ENCODE data around the gene SLC22A3. TPM values are rescaled to one million over a fixed set of nuclear protein-coding genes. Genes with fewer than 3 reads are reported as not detected.
"Not testable (repeated sequence)": the region's sequence is repeated elsewhere in the genome, so short reads cannot be mapped to it uniquely, and the experiment has no call there.

Gene SLC22A3
- total RNA-seq, 1 experiment from 2014 or later: 8.1 TPM

DNA sequence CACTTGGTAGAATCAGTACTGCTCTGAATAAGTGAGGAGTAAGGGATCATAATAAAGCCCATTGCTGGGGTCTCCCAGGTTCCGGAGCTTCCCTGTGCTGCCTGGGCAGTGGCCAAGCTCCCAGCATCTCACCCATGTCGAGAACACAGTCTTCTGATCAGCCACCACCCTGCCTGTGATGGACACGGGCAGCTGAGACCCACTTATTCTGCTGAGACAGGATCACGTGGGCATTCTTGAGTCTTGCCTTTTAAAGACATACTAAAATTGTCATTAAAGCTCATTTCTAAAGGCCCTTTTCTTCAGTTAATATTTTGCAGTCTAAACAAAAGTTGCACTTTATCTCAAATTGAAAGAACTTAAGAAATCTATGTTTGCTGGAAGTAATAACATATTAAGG, 46.8 kb upstream of the SLC22A3 start:
- CTCF ChIA-PET: no interaction called here
- no TSS peak for BruUV-seq (replicated peaks)
- H3K4me1 Mint-ChIP-seq (ENCODE audit: low read depth, unreplicated experiment): peaks cover 55% of the 10 kb centered on the region
- H3K27ac Mint-ChIP-seq (ENCODE audit: unreplicated experiment): no peak overlapping the region
- no peak overlapping the region for H3K4me3 Mint-ChIP-seq (ENCODE audit: low read depth, unreplicated experiment)
- no peak for DNase-seq
- no peaks in the 10 kb centered on the region for H3K27me3 Mint-ChIP-seq (ENCODE audit: unreplicated experiment)
- TF ChIP-seq, protein P1, sequence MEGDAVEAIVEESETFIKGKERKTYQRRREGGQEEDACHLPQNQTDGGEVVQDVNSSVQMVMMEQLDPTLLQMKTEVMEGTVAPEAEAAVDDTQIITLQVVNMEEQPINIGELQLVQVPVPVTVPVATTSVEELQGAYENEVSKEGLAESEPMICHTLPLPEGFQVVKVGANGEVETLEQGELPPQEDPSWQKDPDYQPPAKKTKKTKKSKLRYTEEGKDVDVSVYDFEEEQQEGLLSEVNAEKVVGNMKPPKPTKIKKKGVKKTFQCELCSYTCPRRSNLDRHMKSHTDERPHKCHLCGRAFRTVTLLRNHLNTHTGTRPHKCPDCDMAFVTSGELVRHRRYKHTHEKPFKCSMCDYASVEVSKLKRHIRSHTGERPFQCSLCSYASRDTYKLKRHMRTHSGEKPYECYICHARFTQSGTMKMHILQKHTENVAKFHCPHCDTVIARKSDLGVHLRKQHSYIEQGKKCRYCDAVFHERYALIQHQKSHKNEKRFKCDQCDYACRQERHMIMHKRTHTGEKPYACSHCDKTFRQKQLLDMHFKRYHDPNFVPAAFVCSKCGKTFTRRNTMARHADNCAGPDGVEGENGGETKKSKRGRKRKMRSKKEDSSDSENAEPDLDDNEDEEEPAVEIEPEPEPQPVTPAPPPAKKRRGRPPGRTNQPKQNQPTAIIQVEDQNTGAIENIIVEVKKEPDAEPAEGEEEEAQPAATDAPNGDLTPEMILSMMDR (IDR thresholded peaks at IDR 0.05; ENCODE audit: unreplicated experiment): no peak
- peaks cover 9% of the 10 kb centered on the region for H3K36me3 Mint-ChIP-seq (ENCODE audit: insufficient read depth, unreplicated experiment)
- intact Hi-C loops (cut with micrococcal nuclease; ENCODE audit: unreplicated experiment): loop anchor here (2.0 kb wide), 1 partner anchor 47 kb away; no protein-coding TSS in a partner anchor
- peaks cover 10% of the 10 kb centered on the region for H3K9me3 Mint-ChIP-seq (ENCODE audit: low read depth, unreplicated experiment)

DNA sequence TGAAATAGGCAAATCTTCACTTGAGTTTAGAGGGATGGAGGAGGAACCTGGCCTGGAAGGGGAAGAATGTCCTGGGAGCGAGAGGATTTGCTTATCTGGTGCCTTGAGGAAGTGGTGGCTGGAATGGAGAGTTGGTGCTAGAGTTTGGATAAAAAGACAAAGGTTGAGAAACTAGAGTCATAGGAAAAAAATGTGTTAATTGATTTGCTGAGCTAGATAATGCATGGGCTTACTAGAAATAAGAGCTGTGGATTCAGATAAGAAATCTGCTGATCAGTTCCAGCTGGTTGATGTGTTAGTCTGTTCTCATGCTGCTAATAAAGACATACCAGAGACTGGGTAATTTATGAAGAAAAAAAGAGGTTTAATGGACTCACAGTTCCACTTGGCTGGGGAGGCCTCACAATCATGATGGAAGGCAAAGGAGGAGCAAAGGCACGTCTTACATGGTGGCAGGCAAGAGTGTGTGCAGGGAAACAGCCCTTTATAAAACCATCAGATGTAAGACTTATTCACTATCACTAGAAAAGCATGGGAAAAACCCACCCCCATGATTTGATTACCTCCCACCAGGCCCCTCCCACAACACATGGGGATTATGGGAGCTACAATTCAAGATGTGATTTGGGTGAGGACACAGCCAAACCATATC, 45.6 kb upstream of the SLC22A3 start:
- BruUV-seq (replicated peaks); CTCF ChIA-PET; intact Hi-C loops (cut with micrococcal nuclease; ENCODE audit: unreplicated experiment); DNase-seq; H3K4me3 Mint-ChIP-seq (ENCODE audit: low read depth, unreplicated experiment); H3K27me3 Mint-ChIP-seq (ENCODE audit: unreplicated experiment); H3K36me3 Mint-ChIP-seq (ENCODE audit: insufficient read depth, unreplicated experiment): not testable (repeated sequence)
- peaks cover 48% of the 10 kb centered on the region for H3K4me1 Mint-ChIP-seq (ENCODE audit: low read depth, unreplicated experiment)
- H3K9me3 Mint-ChIP-seq (ENCODE audit: low read depth, unreplicated experiment): peaks cover 10% of the 10 kb centered on the region
- H3K27ac Mint-ChIP-seq (ENCODE audit: unreplicated experiment): peak overlapping the region; percentile 46

DNA sequence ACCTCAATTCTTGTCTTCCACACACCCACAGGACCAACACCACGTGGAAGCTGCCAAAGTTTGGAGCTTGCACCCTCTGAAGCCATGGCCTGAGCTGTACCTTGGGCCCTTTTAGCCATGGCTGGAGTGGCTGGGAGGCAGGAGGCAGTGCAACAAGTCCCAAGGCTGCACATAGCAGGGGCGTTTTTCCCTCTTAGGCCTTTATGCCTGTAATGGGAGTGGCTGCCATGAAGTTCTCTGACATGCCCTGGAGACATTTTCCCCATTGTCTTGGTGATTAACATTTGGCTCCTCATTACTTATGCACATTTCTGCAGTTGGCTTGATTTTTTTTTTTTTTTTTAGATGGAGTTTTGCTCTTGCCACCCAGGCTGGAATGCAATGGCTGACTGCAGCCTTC, 44.4 kb upstream of the SLC22A3 start:
- no peak overlapping the region for H3K4me3 Mint-ChIP-seq (ENCODE audit: low read depth, unreplicated experiment)

DNA sequence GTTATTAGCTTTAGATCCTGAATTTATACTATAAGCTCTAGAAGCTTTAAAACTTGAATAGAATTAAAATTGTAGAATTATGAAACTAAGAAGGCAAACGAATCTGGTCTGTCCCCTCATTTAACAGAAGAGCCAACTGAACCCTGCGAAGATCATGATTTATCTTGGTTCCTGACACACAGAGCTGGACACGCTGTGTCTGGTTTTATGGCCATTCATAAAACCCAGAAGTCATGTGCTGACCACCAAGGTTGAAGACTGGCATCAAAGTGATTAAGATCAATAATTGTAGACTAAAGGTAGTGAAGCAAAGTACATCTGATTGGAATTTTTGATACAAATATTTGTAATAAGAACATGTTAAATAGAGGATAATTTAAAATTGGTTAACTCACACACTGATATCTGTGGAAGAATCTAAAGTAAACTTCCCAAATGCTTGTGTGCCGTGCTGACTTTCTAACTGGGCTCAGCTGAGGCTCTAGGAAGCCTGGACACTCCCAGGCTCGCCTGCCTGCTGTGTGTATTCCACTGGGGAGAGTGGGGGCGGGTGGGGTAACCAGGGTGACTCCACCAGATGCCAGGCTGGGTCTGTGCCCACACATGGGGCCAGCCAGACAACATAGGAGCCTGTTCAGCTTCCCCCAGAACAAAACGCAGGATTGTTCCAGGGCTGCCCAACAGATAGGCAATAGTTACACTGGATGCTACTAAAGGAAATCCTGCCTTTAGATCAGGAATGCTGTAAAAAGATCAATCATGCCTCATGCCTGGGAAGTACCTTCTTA, 42.1 kb upstream of the SLC22A3 start:
- Mint-ChIP-seq H3K9me3 (ENCODE audit: low read depth, unreplicated experiment) (peaks cover 15% of the 10 kb centered on the region), H3K4me1 (ENCODE audit: low read depth, unreplicated experiment) (peaks cover 19% of the 10 kb centered on the region), H3K27ac (ENCODE audit: unreplicated experiment) (no peak overlapping the region), H3K4me3 (ENCODE audit: low read depth, unreplicated experiment) (no peak overlapping the region), H3K36me3 (ENCODE audit: insufficient read depth, unreplicated experiment) (no peaks in the 10 kb centered on the region), H3K27me3 (ENCODE audit: unreplicated experiment) (no peaks in the 10 kb centered on the region)
- no TSS peak for BruUV-seq (replicated peaks)
- CTCF ChIA-PET: no interaction called here
- DNase-seq: no peak
- TF ChIP-seq, protein P1 (IDR thresholded peaks at IDR 0.05; ENCODE audit: unreplicated experiment): no peak
- intact Hi-C loops (cut with micrococcal nuclease; ENCODE audit: unreplicated experiment): no loop called here

More for the DNA sequence above, 44.4 kb upstream of the SLC22A3 start:
- H3K36me3 Mint-ChIP-seq (ENCODE audit: insufficient read depth, unreplicated experiment): peaks cover 9% of the 10 kb centered on the region
- H3K9me3 Mint-ChIP-seq (ENCODE audit: low read depth, unreplicated experiment): peaks cover 10% of the 10 kb centered on the region
- no peak for DNase-seq
- CTCF ChIA-PET: no interaction called here
- no TSS peak for BruUV-seq (replicated peaks)
- H3K4me1 Mint-ChIP-seq (ENCODE audit: low read depth, unreplicated experiment): peaks cover 41% of the 10 kb centered on the region
- no peaks in the 10 kb centered on the region for H3K27me3 Mint-ChIP-seq (ENCODE audit: unreplicated experiment)
- no peak overlapping the region for H3K27ac Mint-ChIP-seq (ENCODE audit: unreplicated experiment)
- TF ChIP-seq, protein P1 (IDR thresholded peaks at IDR 0.05; ENCODE audit: unreplicated experiment): no peak
- intact Hi-C loops (cut with micrococcal nuclease; ENCODE audit: unreplicated experiment): no loop called here

DNA sequence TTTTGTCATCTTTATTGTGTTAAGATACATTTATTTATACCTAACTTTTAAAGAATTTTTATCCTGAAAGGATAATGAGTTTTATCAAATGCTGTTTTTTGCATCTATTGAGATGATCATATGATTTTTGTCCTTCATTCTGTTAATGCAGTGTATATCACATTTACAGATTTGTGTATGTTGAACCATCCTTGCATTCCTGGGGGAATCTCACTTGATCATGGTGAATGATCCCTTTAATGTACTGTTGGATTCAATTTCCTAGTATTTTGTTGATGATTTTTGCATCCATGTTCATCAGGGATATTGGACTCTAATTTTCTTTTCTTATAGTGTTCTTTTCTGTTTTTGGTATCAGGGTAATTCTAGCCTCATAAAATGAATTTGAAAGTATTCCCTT, 38.5 kb upstream of the SLC22A3 start:
- intact Hi-C loops (cut with micrococcal nuclease; ENCODE audit: unreplicated experiment): no loop called here
- CTCF ChIA-PET: no interaction called here
- no peaks in the 10 kb centered on the region for H3K4me1 Mint-ChIP-seq (ENCODE audit: low read depth, unreplicated experiment)
- peaks cover 17% of the 10 kb centered on the region for H3K9me3 Mint-ChIP-seq (ENCODE audit: low read depth, unreplicated experiment)
- H3K27me3 Mint-ChIP-seq (ENCODE audit: unreplicated experiment): no peaks in the 10 kb centered on the region
- no peaks in the 10 kb centered on the region for H3K36me3 Mint-ChIP-seq (ENCODE audit: insufficient read depth, unreplicated experiment)
- no peak overlapping the region for H3K27ac Mint-ChIP-seq (ENCODE audit: unreplicated experiment)
- DNase-seq: no peak
- no TSS peak for BruUV-seq (replicated peaks)
- H3K4me3 Mint-ChIP-seq (ENCODE audit: low read depth, unreplicated experiment): no peak overlapping the region
- TF ChIP-seq, protein P1 (IDR thresholded peaks at IDR 0.05; ENCODE audit: unreplicated experiment): no peak
